ENCODE measurements around the gene ECEL1.

- no peak for TF ChIP-seq YY1 (IDR thresholded peaks at IDR 0.05; ENCODE audit: insufficient read depth, insufficient read length)
- TF ChIP-seq ZNF274 (IDR thresholded peaks at IDR 0.05; ENCODE audit: low read depth, low read length) = no peak
- TF ChIP-seq SUZ12 (IDR thresholded peaks at IDR 0.05; ENCODE audit: extremely low read depth, insufficient read depth, insufficient read length) = no peak
Observed at GRCh38 chr2:232476791-232477190, 10.8 kb downstream of the ECEL1 start.

Data from NT2/D1 (cell line).